Calu3 (cell line): ENCODE measurements around the gene MAPK8IP3. TPM values are rescaled to one million over a fixed set of nuclear protein-coding genes. Genes with fewer than 3 reads are reported as not detected.
A peak's percentile ranks its signal among the peaks of the same experiment; 100 is the strongest.
"Not testable (repeated sequence)": the region's sequence is repeated elsewhere in the genome, so short reads cannot be mapped to it uniquely, and the experiment has no call there.

Experiments
- BruUV-seq: library from RNA; stranded (reverse); fragments of 400-500 nt; replicated peaks from 2 replicates; lab custom pipeline; 2021; lab: Mats Ljungman, UMichigan
- CTCF ChIA-PET: fragments of 300-600 bp; sonication (Branson Sonifier 250); formaldehyde crosslinking; loops from one replicate; lab custom pipeline; 2022; ENCODE audit warnings: antibody characterized with exemption; lab: Charles Lee
- DNase-seq: peaks from one replicate; pipeline ENCODE4 v3.0.0; 2022
- H3K27ac Mint-ChIP-seq: one replicate; pipeline ENCODE4 v1.8.0; 2022; ENCODE audit warnings: mixed read lengths; ENCODE audit not compliant: unreplicated experiment
- H3K27me3 Mint-ChIP-seq: one replicate; pipeline ENCODE4 v1.8.0; 2022; ENCODE audit warnings: mixed read lengths; ENCODE audit not compliant: unreplicated experiment
- H3K36me3 Mint-ChIP-seq: one replicate; pipeline ENCODE4 v1.8.0; 2022; ENCODE audit warnings: mild to moderate bottlenecking, moderate library complexity, mixed read lengths; ENCODE audit not compliant: insufficient read depth, unreplicated experiment
- H3K4me1 Mint-ChIP-seq: one replicate; pipeline ENCODE4 v1.8.0; 2022; ENCODE audit warnings: mild to moderate bottlenecking, low read depth, mixed read lengths; ENCODE audit not compliant: unreplicated experiment
- H3K4me3 Mint-ChIP-seq: one replicate; pipeline ENCODE4 v1.8.0; 2022; ENCODE audit warnings: mild to moderate bottlenecking, low read depth, moderate library complexity, mixed read lengths; ENCODE audit not compliant: unreplicated experiment
- H3K9me3 Mint-ChIP-seq: one replicate; pipeline ENCODE4 v1.8.0; 2022; ENCODE audit warnings: low read depth, mixed read lengths; ENCODE audit not compliant: unreplicated experiment
- intact Hi-C: fragments of 100-400 bp; cut with micrococcal nuclease; formaldehyde crosslinking; loops from one replicate; pipeline ENCODE4 v1.10.0; 2022; ENCODE audit not compliant: unreplicated experiment
- total RNA-seq: library from RNA; stranded (reverse); gene quantifications from 2 replicates; pipeline ENCODE4 v1.2.3, GENCODE V29; 2022
- TF ChIP-seq, protein P1 (sequence below): fragments of 200-600 bp; IDR thresholded peaks from one replicate; pipeline ENCODE4 v1.8.0; 2022; ENCODE audit warnings: antibody characterized with exemption; ENCODE audit not compliant: unreplicated experiment

The MAPK8IP3 gene
- total RNA-seq, 1 experiment from 2014 or later: 110 TPM

DNA sequence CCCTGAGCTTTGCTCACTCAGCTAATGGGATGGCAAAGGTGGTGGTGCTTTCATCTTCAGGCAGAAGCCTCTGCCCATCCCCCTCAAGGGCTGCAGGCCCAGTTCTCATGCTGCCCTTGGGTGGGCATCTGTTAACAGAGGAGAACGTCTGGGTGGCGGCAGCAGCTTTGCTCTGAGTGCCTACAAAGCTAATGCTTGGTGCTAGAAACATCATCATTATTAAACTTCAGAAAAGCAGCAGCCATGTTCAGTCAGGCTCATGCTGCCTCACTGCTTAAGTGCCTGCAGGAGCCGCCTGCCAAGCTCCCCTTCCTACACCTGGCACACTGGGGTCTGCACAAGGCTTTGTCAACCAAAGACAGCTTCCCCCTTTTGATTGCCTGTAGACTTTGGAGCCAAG lies 5.7 kb upstream of the MAPK8IP3 start:
- no peaks in the 10 kb centered on the region for H3K9me3 Mint-ChIP-seq
- no peak overlapping the region for H3K27ac Mint-ChIP-seq
- BruUV-seq: no TSS peak
- intact Hi-C loops: no loop called here
- H3K4me1 Mint-ChIP-seq: peaks cover 10% of the 10 kb centered on the region
- CTCF ChIA-PET: no interaction called here
- no peak for DNase-seq
- no peak overlapping the region for H3K4me3 Mint-ChIP-seq
- peaks cover 99% of the 10 kb centered on the region for H3K36me3 Mint-ChIP-seq
- TF ChIP-seq, protein P1, sequence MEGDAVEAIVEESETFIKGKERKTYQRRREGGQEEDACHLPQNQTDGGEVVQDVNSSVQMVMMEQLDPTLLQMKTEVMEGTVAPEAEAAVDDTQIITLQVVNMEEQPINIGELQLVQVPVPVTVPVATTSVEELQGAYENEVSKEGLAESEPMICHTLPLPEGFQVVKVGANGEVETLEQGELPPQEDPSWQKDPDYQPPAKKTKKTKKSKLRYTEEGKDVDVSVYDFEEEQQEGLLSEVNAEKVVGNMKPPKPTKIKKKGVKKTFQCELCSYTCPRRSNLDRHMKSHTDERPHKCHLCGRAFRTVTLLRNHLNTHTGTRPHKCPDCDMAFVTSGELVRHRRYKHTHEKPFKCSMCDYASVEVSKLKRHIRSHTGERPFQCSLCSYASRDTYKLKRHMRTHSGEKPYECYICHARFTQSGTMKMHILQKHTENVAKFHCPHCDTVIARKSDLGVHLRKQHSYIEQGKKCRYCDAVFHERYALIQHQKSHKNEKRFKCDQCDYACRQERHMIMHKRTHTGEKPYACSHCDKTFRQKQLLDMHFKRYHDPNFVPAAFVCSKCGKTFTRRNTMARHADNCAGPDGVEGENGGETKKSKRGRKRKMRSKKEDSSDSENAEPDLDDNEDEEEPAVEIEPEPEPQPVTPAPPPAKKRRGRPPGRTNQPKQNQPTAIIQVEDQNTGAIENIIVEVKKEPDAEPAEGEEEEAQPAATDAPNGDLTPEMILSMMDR: no peak
- no peaks in the 10 kb centered on the region for H3K27me3 Mint-ChIP-seq

DNA sequence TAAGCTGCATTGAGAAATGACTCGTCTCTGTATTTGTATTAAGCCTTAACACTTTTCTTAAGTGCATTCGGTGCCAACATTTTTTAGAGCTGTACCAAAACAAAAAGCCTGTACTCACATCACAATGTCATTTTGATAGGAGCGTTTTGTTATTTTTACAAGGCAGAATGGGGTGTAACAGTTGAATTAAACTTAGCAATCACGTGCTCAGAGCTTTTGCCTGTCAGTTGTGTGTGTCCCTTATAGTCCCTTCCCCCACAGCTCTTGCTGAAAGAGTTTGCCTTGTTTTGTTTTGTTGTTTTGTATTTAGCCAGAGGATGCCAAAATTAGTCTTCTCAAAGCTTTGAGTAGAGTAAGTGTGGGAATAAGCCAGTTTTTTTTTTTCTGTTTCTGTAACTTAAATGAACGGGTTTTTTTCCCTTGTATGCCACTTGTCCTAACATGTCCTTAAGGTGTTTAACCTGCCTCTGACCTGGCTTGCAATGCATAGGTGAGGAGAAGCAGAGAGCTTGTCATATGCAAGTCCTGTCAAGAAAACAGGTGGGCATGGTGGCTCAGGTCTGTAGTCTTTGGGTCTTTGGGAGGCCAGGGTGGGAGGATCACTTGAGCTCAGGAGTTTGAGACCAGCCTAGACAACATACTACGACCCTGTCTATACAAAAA lies 4.6 kb upstream of the MAPK8IP3 start:
- Mint-ChIP-seq H3K4me3 (no peak overlapping the region), H3K27me3 (no peaks in the 10 kb centered on the region), H3K4me1 (peaks cover 10% of the 10 kb centered on the region), H3K27ac (peak overlapping the region; percentile 42), H3K36me3 (peaks cover 99% of the 10 kb centered on the region), H3K9me3 (no peaks in the 10 kb centered on the region)
- DNase-seq: no peak
- TF ChIP-seq, protein P1: no peak
- BruUV-seq: no TSS peak
- intact Hi-C loops: no loop called here
- CTCF ChIA-PET: interaction anchor here (0.7 to 1.1 kb wide), 4 partner anchors 10 to 576 kb away, joined by 3 to 4 read pairs (median 4); partner anchors contain the start of gene JPT2

DNA sequence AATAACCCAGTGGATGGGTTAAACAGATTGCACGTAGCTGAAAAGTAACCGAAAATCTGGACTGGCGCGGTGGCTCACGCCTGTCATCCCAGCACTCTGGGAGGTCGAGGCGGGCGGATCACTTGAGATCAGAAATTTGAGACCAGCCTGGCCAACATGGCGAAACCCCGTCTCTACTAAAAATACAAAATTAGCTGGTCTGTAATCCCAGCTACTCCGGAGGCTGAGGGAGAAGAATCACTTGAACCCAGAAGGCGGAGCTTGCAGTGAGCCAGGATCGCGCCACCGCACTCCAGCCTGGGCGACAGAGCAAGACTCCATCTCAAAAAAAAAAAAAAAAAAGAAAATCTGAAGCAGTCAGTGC lies 689 bp upstream of the MAPK8IP3 start:
- not testable (repeated sequence) for BruUV-seq, DNase-seq

DNA sequence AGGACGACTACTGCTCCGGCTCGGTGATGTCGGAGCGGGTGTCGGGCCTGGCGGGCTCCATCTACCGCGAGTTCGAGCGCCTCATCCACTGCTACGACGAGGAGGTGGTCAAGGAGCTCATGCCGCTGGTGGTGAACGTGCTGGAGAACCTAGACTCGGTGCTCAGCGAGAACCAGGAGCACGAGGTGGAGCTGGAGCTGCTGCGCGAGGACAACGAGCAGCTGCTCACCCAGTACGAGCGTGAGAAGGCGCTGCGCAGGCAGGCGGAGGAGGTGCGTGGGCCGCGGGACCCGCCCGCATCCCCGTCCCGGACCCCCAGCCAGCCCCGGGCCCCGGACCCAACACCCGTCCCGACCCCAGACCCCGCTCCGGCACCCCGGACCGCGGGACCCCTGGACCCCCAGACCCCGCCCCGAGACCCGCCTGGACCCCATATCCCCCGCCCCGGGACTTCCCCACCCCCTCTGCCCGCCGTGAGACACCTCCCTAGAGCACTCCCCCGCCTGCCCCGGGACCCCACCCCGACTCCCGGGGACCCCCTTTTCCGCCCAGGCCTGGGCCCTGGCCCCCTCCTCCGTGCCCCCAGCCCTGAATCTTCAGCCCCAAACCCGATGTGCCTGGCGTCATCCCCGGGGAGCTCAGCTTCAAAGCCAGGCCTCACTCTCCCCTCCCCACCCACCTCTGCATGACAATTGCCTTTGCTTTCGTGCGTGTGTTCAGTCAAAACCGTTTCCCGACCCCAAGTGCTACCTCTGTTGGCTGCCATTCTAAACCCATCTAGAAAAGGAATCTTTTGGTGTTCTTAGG lies 594 bp downstream of the MAPK8IP3 start:
- no TSS peak for BruUV-seq
- CTCF ChIA-PET: interaction anchor here (0.6 to 2.2 kb wide), 13 partner anchors 9 to 1031 kb away, joined by 3 to 20 read pairs (median 4); partner anchors contain the start of genes CRAMP1, FAHD1, IFT140 and JPT2
- no peak for DNase-seq
- Mint-ChIP-seq H3K27me3 (no peaks in the 10 kb centered on the region), H3K4me1 (peaks cover 10% of the 10 kb centered on the region), H3K9me3 (no peaks in the 10 kb centered on the region), H3K4me3 (peak overlapping the region; percentile 90), H3K27ac (peak overlapping the region; percentile 97), H3K36me3 (peaks cover 68% of the 10 kb centered on the region)
- intact Hi-C loops: no loop called here
- TF ChIP-seq, protein P1: no peak

More for the DNA sequence above, 689 bp upstream of the MAPK8IP3 start:
- CTCF ChIA-PET: interaction anchor here (0.6 to 2.2 kb wide), 14 partner anchors 10 to 1402 kb away, joined by 3 to 20 read pairs (median 3); partner anchors contain the start of genes CRAMP1, EME2, FAHD1 and IFT140
- H3K27ac Mint-ChIP-seq: peak overlapping the region; percentile 97
- peaks cover 77% of the 10 kb centered on the region for H3K36me3 Mint-ChIP-seq
- H3K4me1 Mint-ChIP-seq: peaks cover 10% of the 10 kb centered on the region
- H3K9me3 Mint-ChIP-seq, H3K27me3 Mint-ChIP-seq, intact Hi-C loops: not testable (repeated sequence)
- peak overlapping the region; percentile 90 for H3K4me3 Mint-ChIP-seq
